Measurements from ENCODE around the gene PHLDA3.

PHLDA3 gene

GRCh38 chr1:201419256-201419655 lies 49.7 kb downstream of the PHLDA3 start:
- no peak overlapping the region for H3K4me3 ChIP-seq (ENCODE audit: low read depth, low read length)
- in situ Hi-C loops (cut with HindIII; ENCODE audit: low pct_ligation_motif_present, low sequenced_read_pairs), result no loop called here
- H3K27ac ChIP-seq, result no peak overlapping the region
- H3K27me3 ChIP-seq (replicated peaks), result peaks cover 9% of the 10 kb centered on the region
- no peaks in the 10 kb centered on the region for H3K36me3 ChIP-seq (replicated peaks)
- no peak for DNase-seq
- no peak for TF ChIP-seq CTCF (IDR thresholded peaks at IDR 0.05; ENCODE audit: low read depth, low read length, missing control alignments)

- Histone ChIP-seq H3K36me3 (replicated peaks) (no peaks in the 10 kb centered on the region), H3K27ac (no peak overlapping the region), H3K4me3 (ENCODE audit: low read depth, low read length) (no peak overlapping the region), H3K27me3 (replicated peaks) (peaks cover 9% of the 10 kb centered on the region)
- no peak for DNase-seq
- no peak for TF ChIP-seq CTCF (IDR thresholded peaks at IDR 0.05; ENCODE audit: low read depth, low read length, missing control alignments)
- in situ Hi-C loops (cut with HindIII; ENCODE audit: low pct_ligation_motif_present, low sequenced_read_pairs), result no loop called here
These were observed 50.5 kb downstream of the PHLDA3 start for GRCh38 chr1:201418461-201418860.
